HEK293 (cell line): ENCODE data around the gene DMAC2.

Experiments used
- HOXC10 ChIP-seq: sonication (generic); formaldehyde crosslinking; IDR thresholded peaks from 2 replicates; pipeline ENCODE4 v1.8.1; 2023; ENCODE audit warnings: mild to moderate bottlenecking, missing genetic modification reagents
- HOXD13 ChIP-seq: sonication (generic); formaldehyde crosslinking; IDR thresholded peaks from 2 replicates; pipeline ENCODE4 v1.8.0; 2022; ENCODE audit warnings: missing genetic modification reagents, borderline replicate concordance
- KLF16 ChIP-seq: fragments of 450-650 bp; formaldehyde crosslinking; IDR thresholded peaks from 2 replicates; pipeline ENCODE4 v1.5.1; 2017; ENCODE audit warnings: missing biosample characterization, missing genetic modification characterization
- KLF8 ChIP-seq: fragments of 450-650 bp; formaldehyde crosslinking; IDR thresholded peaks from 2 replicates; pipeline ENCODE4 v1.5.1; 2016; ENCODE audit warnings: missing biosample characterization, missing genetic modification characterization
- MEIS1 ChIP-seq: sonication (generic); formaldehyde crosslinking; IDR thresholded peaks from 2 replicates; pipeline ENCODE4 v1.8.1; 2022; ENCODE audit warnings: missing genetic modification reagents, mild to moderate bottlenecking, borderline replicate concordance
- MYNN ChIP-seq: fragments of 450-650 bp; formaldehyde crosslinking; IDR thresholded peaks from 2 replicates; pipeline ENCODE4 v1.5.1; 2016; ENCODE audit warnings: missing biosample characterization, missing genetic modification characterization, borderline replicate concordance
- SP7 ChIP-seq: fragments of 450-650 bp; formaldehyde crosslinking; IDR thresholded peaks from 2 replicates; pipeline ENCODE4 v1.5.1; 2016; ENCODE audit warnings: missing biosample characterization, missing genetic modification characterization
- YY2 ChIP-seq: fragments of 450-650 bp; formaldehyde crosslinking; IDR thresholded peaks from 2 replicates; pipeline ENCODE4 v1.5.1; 2016; ENCODE audit warnings: missing biosample characterization, missing genetic modification characterization
- ZBTB17 ChIP-seq: fragments of 450-650 bp; formaldehyde crosslinking; IDR thresholded peaks from 2 replicates; pipeline ENCODE4 v1.5.1; 2016; ENCODE audit warnings: missing biosample characterization, missing genetic modification characterization
- ZFP37 ChIP-seq: fragments of 450-650 bp; formaldehyde crosslinking; IDR thresholded peaks from 2 replicates; pipeline ENCODE4 v1.5.1; 2016; ENCODE audit warnings: missing biosample characterization, missing genetic modification characterization
- ZNF157 ChIP-seq: fragments of 450-650 bp; formaldehyde crosslinking; IDR thresholded peaks from 2 replicates; pipeline ENCODE4 v1.5.1; 2016; ENCODE audit warnings: missing biosample characterization, missing genetic modification characterization
- ZNF2 ChIP-seq: fragments of 450-650 bp; formaldehyde crosslinking; IDR thresholded peaks from 2 replicates; pipeline ENCODE4 v1.5.1; 2016; ENCODE audit warnings: missing biosample characterization, missing genetic modification characterization
- ZNF394 ChIP-seq: fragments of 450-650 bp; formaldehyde crosslinking; IDR thresholded peaks from 2 replicates; pipeline ENCODE4 v1.5.1; 2016; ENCODE audit warnings: missing biosample characterization, missing genetic modification characterization, mild to moderate bottlenecking, moderate library complexity, borderline replicate concordance
- ZNF501 ChIP-seq: fragments of 450-650 bp; formaldehyde crosslinking; IDR thresholded peaks from 2 replicates; pipeline ENCODE4 v1.5.1; 2016; ENCODE audit warnings: missing biosample characterization, missing genetic modification characterization
- ZNF660 ChIP-seq: fragments of 450-650 bp; IDR thresholded peaks from 2 replicates; pipeline ENCODE4 v1.5.1; 2018; ENCODE audit warnings: missing biosample characterization, mild to moderate bottlenecking, missing genetic modification characterization
- ZNF664 ChIP-seq: fragments of 450-650 bp; formaldehyde crosslinking; IDR thresholded peaks from 2 replicates; pipeline ENCODE4 v1.5.1; 2016; ENCODE audit warnings: missing biosample characterization, missing genetic modification characterization
- ZNF776 ChIP-seq: fragments of 450-650 bp; formaldehyde crosslinking; IDR thresholded peaks from 2 replicates; pipeline ENCODE4 v1.5.0; 2017; ENCODE audit warnings: missing biosample characterization, missing genetic modification characterization, borderline replicate concordance
- ZXDB ChIP-seq: fragments of 450-650 bp; formaldehyde crosslinking; IDR thresholded peaks from 2 replicates; pipeline ENCODE4 v1.5.1; 2016; ENCODE audit warnings: missing biosample characterization, missing genetic modification characterization
- TF ChIP-seq, protein P1 (sequence below): fragments of 450-650 bp; formaldehyde crosslinking; IDR thresholded peaks from 2 replicates; pipeline ENCODE4 v1.5.1; 2017; ENCODE audit warnings: missing biosample characterization, missing genetic modification characterization
- TF ChIP-seq, protein P2 (sequence below): fragments of 450-650 bp; formaldehyde crosslinking; IDR thresholded peaks from 2 replicates; pipeline ENCODE4 v1.5.1; 2017; ENCODE audit warnings: missing biosample characterization, missing genetic modification characterization
- TF ChIP-seq, protein P3 (sequence below): fragments of 450-650 bp; formaldehyde crosslinking; IDR thresholded peaks from 2 replicates; pipeline ENCODE4 v1.5.1; 2016; ENCODE audit warnings: missing biosample characterization, missing genetic modification characterization
- TF ChIP-seq, protein P4 (sequence below): fragments of 450-650 bp; IDR thresholded peaks from 2 replicates; pipeline ENCODE4 v1.5.1; 2018; ENCODE audit warnings: missing biosample characterization, mild to moderate bottlenecking, missing genetic modification characterization
- TF ChIP-seq, protein P5 (sequence below): fragments of 450-650 bp; formaldehyde crosslinking; conservative IDR thresholded peaks from 2 replicates; pipeline ENCODE4 v1.5.1; 2016; ENCODE audit warnings: low read depth, missing biosample characterization, missing genetic modification characterization
- TF ChIP-seq, protein P6 (sequence below): fragments of 450-650 bp; formaldehyde crosslinking; IDR thresholded peaks from 2 replicates; pipeline ENCODE4 v1.5.1; 2016; ENCODE audit warnings: missing biosample characterization, missing genetic modification characterization

The DMAC2 gene

DNA sequence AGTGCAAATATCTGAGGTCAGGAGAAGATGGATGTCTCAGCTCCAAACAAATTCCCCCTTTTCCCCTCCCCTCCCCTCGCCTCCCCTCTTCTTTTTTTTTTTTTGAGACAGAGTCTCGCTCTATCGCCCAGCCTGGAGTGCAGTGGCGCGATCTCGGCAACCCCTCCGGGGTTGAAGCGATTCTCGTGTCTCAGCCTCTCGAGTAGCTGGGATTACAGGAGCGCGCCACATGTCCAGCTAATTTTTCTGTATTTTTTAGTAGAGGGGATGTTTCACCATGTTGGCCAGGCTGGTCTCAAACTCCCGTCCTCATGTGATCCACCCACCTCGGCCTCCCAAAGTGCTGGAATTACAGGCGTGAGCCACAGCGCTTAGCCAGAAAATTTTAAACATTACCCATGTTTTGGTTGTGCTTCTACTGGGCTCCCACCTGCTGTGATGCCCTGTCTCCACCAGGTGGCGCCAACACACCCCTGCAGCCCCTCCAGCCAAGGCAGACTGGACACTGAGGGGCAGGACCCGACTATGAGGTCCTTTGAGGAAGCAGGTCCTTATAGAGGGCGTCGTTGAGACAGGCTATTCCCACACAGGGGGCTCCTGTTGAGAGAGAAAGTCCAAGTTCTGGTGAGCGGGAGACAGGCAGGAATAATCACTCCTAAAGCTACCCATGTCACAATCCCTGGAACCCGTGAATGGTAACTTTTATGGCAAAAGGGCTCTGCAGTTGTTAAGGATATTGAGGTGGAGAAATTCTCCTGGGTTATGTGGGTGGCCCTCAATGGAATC, 9.6 kb upstream of the DMAC2 start (continued):
- TF ChIP-seq, protein P1, sequence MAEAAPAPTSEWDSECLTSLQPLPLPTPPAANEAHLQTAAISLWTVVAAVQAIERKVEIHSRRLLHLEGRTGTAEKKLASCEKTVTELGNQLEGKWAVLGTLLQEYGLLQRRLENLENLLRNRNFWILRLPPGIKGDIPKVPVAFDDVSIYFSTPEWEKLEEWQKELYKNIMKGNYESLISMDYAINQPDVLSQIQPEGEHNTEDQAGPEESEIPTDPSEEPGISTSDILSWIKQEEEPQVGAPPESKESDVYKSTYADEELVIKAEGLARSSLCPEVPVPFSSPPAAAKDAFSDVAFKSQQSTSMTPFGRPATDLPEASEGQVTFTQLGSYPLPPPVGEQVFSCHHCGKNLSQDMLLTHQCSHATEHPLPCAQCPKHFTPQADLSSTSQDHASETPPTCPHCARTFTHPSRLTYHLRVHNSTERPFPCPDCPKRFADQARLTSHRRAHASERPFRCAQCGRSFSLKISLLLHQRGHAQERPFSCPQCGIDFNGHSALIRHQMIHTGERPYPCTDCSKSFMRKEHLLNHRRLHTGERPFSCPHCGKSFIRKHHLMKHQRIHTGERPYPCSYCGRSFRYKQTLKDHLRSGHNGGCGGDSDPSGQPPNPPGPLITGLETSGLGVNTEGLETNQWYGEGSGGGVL (tag by site-specific recombination), result peak; percentile 51
- TF ChIP-seq YY2 (tag by site-specific recombination), result no peak
- 0 out of 2 replicates have a peak, but pooled peaks have one; percentile 18 for TF ChIP-seq ZXDB (tag by site-specific recombination)
- TF ChIP-seq KLF8, result peak; percentile 54; the same call in 1 of the 2 replicates
- peak; percentile 68; the same call in 1 of the 2 replicates for TF ChIP-seq ZFP37 (tag by site-specific recombination)
- TF ChIP-seq HOXD13 (CRISPR knock-in tag), result no peak
- no peak for TF ChIP-seq MYNN (tag by site-specific recombination)
- peak; percentile 78 for TF ChIP-seq ZNF2 (tag by site-specific recombination)
- TF ChIP-seq, protein P2, sequence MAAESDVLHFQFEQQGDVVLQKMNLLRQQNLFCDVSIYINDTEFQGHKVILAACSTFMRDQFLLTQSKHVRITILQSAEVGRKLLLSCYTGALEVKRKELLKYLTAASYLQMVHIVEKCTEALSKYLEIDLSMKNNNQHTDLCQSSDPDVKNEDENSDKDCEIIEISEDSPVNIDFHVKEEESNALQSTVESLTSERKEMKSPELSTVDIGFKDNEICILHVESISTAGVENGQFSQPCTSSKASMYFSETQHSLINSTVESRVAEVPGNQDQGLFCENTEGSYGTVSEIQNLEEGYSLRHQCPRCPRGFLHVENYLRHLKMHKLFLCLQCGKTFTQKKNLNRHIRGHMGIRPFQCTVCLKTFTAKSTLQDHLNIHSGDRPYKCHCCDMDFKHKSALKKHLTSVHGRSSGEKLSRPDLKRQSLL (tag by site-specific recombination), result peak; percentile 91
- TF ChIP-seq, protein P3, sequence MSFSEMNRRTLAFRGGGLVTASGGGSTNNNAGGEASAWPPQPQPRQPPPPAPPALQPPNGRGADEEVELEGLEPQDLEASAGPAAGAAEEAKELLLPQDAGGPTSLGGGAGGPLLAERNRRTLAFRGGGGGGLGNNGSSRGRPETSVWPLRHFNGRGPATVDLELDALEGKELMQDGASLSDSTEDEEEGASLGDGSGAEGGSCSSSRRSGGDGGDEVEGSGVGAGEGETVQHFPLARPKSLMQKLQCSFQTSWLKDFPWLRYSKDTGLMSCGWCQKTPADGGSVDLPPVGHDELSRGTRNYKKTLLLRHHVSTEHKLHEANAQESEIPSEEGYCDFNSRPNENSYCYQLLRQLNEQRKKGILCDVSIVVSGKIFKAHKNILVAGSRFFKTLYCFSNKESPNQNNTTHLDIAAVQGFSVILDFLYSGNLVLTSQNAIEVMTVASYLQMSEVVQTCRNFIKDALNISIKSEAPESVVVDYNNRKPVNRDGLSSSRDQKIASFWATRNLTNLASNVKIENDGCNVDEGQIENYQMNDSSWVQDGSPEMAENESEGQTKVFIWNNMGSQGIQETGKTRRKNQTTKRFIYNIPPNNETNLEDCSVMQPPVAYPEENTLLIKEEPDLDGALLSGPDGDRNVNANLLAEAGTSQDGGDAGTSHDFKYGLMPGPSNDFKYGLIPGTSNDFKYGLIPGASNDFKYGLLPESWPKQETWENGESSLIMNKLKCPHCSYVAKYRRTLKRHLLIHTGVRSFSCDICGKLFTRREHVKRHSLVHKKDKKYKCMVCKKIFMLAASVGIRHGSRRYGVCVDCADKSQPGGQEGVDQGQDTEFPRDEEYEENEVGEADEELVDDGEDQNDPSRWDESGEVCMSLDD (tag by site-specific recombination), result 0 out of 2 replicates have a peak, but pooled peaks have one; percentile 18
- no peak for TF ChIP-seq MEIS1 (CRISPR knock-in tag)
- peak; percentile 82 for TF ChIP-seq KLF16 (tag by site-specific recombination)
- TF ChIP-seq ZNF776 (tag by site-specific recombination), result no peak
- TF ChIP-seq, protein P4, sequence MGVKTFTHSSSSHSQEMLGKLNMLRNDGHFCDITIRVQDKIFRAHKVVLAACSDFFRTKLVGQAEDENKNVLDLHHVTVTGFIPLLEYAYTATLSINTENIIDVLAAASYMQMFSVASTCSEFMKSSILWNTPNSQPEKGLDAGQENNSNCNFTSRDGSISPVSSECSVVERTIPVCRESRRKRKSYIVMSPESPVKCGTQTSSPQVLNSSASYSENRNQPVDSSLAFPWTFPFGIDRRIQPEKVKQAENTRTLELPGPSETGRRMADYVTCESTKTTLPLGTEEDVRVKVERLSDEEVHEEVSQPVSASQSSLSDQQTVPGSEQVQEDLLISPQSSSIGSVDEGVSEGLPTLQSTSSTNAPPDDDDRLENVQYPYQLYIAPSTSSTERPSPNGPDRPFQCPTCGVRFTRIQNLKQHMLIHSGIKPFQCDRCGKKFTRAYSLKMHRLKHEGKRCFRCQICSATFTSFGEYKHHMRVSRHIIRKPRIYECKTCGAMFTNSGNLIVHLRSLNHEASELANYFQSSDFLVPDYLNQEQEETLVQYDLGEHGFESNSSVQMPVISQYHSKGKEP (tag by site-specific recombination), result peak; percentile 17; the same call in 1 of the 2 replicates
- TF ChIP-seq, protein P5, sequence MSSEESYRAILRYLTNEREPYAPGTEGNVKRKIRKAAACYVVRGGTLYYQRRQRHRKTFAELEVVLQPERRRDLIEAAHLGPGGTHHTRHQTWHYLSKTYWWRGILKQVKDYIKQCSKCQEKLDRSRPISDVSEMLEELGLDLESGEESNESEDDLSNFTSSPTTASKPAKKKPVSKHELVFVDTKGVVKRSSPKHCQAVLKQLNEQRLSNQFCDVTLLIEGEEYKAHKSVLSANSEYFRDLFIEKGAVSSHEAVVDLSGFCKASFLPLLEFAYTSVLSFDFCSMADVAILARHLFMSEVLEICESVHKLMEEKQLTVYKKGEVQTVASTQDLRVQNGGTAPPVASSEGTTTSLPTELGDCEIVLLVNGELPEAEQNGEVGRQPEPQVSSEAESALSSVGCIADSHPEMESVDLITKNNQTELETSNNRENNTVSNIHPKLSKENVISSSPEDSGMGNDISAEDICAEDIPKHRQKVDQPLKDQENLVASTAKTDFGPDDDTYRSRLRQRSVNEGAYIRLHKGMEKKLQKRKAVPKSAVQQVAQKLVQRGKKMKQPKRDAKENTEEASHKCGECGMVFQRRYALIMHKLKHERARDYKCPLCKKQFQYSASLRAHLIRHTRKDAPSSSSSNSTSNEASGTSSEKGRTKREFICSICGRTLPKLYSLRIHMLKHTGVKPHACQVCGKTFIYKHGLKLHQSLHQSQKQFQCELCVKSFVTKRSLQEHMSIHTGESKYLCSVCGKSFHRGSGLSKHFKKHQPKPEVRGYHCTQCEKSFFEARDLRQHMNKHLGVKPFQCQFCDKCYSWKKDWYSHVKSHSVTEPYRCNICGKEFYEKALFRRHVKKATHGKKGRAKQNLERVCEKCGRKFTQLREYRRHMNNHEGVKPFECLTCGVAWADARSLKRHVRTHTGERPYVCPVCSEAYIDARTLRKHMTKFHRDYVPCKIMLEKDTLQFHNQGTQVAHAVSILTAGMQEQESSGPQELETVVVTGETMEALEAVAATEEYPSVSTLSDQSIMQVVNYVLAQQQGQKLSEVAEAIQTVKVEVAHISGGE, result no peak
- no peak for TF ChIP-seq HOXC10
- TF ChIP-seq ZNF664 (tag by site-specific recombination), result peak; percentile 64; the same call in 1 of the 2 replicates
- TF ChIP-seq ZNF660, result peak; percentile 94
- peak; percentile 85 for TF ChIP-seq ZBTB17 (tag by site-specific recombination)
- TF ChIP-seq ZNF501 (tag by site-specific recombination), result peak; percentile 47; the same call in 1 of the 2 replicates
- TF ChIP-seq ZNF157 (tag by site-specific recombination), result no peak
- TF ChIP-seq, protein P6, sequence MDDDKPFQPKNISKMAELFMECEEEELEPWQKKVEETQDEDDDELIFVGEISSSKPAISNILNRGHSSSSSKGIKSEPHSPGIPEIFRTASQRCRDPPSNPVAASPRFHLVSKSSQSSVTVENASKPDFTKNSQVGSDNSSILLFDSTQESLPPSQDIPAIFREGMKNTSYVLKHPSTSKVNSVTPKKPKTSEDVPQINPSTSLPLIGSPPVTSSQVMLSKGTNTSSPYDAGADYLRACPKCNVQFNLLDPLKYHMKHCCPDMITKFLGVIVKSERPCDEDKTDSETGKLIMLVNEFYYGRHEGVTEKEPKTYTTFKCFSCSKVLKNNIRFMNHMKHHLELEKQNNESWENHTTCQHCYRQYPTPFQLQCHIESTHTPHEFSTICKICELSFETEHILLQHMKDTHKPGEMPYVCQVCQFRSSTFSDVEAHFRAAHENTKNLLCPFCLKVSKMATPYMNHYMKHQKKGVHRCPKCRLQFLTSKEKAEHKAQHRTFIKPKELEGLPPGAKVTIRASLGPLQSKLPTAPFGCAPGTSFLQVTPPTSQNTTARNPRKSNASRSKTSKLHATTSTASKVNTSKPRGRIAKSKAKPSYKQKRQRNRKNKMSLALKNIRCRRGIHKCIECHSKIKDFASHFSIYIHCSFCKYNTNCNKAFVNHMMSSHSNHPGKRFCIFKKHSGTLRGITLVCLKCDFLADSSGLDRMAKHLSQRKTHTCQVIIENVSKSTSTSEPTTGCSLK, result no peak
- TF ChIP-seq SP7 (tag by site-specific recombination), result peak; percentile 72
- TF ChIP-seq ZNF394, result peak; percentile 55; the same call in 1 of the 2 replicates
